ENCODE data around the gene DNAH3.
"Not testable (repeated sequence)": the region's sequence is repeated elsewhere in the genome, so short reads cannot be mapped to it uniquely, and the experiment has no call there.

DNAH3 gene

DNA sequence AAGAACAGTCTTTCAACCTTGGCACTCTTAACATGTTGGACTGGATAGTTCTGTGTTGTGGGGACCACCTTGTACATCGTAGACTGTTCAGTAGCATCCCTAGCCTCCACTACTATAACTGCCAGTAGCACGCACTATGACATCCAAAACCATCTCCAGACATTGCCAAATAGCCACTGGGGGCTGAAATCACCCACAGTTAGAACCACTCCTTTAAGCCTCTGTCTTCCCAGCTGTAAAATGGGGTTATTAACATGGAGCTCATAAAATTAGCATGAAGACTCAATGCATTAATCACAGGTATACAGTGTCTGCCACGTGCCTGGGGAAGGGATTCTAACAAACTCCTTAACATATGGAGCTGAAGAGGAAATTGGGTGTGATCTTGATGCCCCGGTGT lies 200.4 kb downstream of the DNAH3 start:
- Histone ChIP-seq H3K9ac (ENCODE audit: low read length) (no peak overlapping the region), H3K4me1 (ENCODE audit: insufficient read depth, low read length, severe bottlenecking) (no peaks in the 10 kb centered on the region), H3K9me2 (ENCODE audit: low read depth, low read length) (no peaks in the 10 kb centered on the region), H3K27me3 (ENCODE audit: insufficient read depth, low read length) (no peaks in the 10 kb centered on the region), H3K4me3 (ENCODE audit: low read depth, low read length, poor library complexity, severe bottlenecking) (no peak overlapping the region), H3K36me3 (ENCODE audit: insufficient read depth, low read length) (no peaks in the 10 kb centered on the region), H2AFZ (ENCODE audit: low read length) (no peak overlapping the region), H3K79me2 (ENCODE audit: insufficient read depth, low read length) (no peaks in the 10 kb centered on the region), H3F3A (ENCODE audit: insufficient read depth, low read length) (no peaks in the 10 kb centered on the region), H3K9me3 (ENCODE audit: low read length) (no peaks in the 10 kb centered on the region), H3K4me2 (ENCODE audit: low read length) (no peak overlapping the region), H4K20me1 (ENCODE audit: insufficient read depth, low read length) (no peaks in the 10 kb centered on the region), H3K27ac (ENCODE audit: low read depth, low read length, poor library complexity, severe bottlenecking) (no peak overlapping the region)
- TF ChIP-seq EZH2 (IDR thresholded peaks at IDR 0.05; ENCODE audit: borderline replicate concordance, low read length), result no peak

DNA sequence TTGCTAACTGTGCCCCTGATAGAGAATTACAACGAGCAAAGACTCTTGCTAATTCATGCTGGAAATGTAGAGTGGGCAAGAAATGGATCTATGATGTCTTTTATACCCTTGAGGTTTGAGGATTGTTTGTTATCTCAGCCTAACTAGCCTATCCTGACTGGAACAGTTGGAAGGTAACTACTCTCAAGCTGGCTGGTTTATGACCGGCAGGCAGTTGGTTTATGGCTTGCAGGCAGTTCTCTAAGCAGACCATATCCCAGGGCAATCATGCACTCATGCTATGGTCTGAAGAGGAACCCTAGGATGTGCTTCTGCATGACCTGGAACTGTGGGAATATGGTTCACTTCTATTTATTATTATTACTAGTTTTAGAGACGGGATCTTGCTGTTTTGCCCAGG lies 201.0 kb downstream of the DNAH3 start:
- Histone ChIP-seq H3K27ac (ENCODE audit: low read depth, low read length, poor library complexity, severe bottlenecking) (no peak overlapping the region), H3K4me2 (ENCODE audit: low read length) (no peak overlapping the region), H3K36me3 (ENCODE audit: insufficient read depth, low read length) (no peaks in the 10 kb centered on the region), H3K27me3 (ENCODE audit: insufficient read depth, low read length) (no peaks in the 10 kb centered on the region), H3K9me2 (ENCODE audit: low read depth, low read length) (no peaks in the 10 kb centered on the region), H3K4me1 (ENCODE audit: insufficient read depth, low read length, severe bottlenecking) (no peaks in the 10 kb centered on the region), H4K20me1 (ENCODE audit: insufficient read depth, low read length) (no peaks in the 10 kb centered on the region), H3K79me2 (ENCODE audit: insufficient read depth, low read length) (no peaks in the 10 kb centered on the region), H2AFZ (ENCODE audit: low read length) (no peak overlapping the region), H3K9me3 (ENCODE audit: low read length) (no peaks in the 10 kb centered on the region), H3K9ac (ENCODE audit: low read length) (no peak overlapping the region), H3K4me3 (ENCODE audit: low read depth, low read length, poor library complexity, severe bottlenecking) (no peak overlapping the region), H3F3A (ENCODE audit: insufficient read depth, low read length) (no peaks in the 10 kb centered on the region)
- TF ChIP-seq, protein P1, sequence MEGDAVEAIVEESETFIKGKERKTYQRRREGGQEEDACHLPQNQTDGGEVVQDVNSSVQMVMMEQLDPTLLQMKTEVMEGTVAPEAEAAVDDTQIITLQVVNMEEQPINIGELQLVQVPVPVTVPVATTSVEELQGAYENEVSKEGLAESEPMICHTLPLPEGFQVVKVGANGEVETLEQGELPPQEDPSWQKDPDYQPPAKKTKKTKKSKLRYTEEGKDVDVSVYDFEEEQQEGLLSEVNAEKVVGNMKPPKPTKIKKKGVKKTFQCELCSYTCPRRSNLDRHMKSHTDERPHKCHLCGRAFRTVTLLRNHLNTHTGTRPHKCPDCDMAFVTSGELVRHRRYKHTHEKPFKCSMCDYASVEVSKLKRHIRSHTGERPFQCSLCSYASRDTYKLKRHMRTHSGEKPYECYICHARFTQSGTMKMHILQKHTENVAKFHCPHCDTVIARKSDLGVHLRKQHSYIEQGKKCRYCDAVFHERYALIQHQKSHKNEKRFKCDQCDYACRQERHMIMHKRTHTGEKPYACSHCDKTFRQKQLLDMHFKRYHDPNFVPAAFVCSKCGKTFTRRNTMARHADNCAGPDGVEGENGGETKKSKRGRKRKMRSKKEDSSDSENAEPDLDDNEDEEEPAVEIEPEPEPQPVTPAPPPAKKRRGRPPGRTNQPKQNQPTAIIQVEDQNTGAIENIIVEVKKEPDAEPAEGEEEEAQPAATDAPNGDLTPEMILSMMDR (IDR thresholded peaks at IDR 0.05; ENCODE audit: low read length), result no peak
- no peak for TF ChIP-seq EZH2 (IDR thresholded peaks at IDR 0.05; ENCODE audit: borderline replicate concordance, low read length)

DNA sequence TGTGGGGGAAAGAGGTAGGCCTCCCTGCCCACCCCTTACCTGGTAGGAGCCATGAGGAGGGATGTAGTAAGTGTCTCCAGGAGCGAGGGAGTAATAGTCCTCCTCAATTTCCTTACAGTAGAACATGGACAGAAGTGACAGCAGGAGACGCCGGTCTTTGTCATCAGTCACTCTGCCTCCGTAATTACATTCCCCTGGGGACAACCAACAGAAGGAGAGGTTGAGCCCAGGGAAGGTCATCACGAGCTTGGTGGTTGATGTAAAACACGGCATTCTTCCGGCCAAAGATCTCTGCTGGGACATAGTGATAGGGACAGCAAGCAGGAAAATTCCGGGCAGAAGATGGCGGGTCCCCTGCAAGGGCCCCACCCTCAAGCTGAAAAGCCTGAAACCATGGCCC lies 202.2 kb downstream of the DNAH3 start:
- Histone ChIP-seq H2AFZ (ENCODE audit: low read length) (no peak overlapping the region), H3K79me2 (ENCODE audit: insufficient read depth, low read length) (no peaks in the 10 kb centered on the region), H3K4me2 (ENCODE audit: low read length) (no peak overlapping the region), H4K20me1 (ENCODE audit: insufficient read depth, low read length) (no peaks in the 10 kb centered on the region), H3K27me3 (ENCODE audit: insufficient read depth, low read length) (no peaks in the 10 kb centered on the region), H3F3A (ENCODE audit: insufficient read depth, low read length) (no peaks in the 10 kb centered on the region), H3K4me3 (ENCODE audit: low read depth, low read length, poor library complexity, severe bottlenecking) (no peak overlapping the region), H3K27ac (ENCODE audit: low read depth, low read length, poor library complexity, severe bottlenecking) (no peak overlapping the region), H3K9ac (ENCODE audit: low read length) (no peak overlapping the region), H3K36me3 (ENCODE audit: insufficient read depth, low read length) (no peaks in the 10 kb centered on the region), H3K4me1 (ENCODE audit: insufficient read depth, low read length, severe bottlenecking) (no peaks in the 10 kb centered on the region), H3K9me2 (ENCODE audit: low read depth, low read length) (no peaks in the 10 kb centered on the region), H3K9me3 (ENCODE audit: low read length) (no peaks in the 10 kb centered on the region)
- TF ChIP-seq, protein P1 (IDR thresholded peaks at IDR 0.05; ENCODE audit: low read length), result no peak
- no peak for TF ChIP-seq EZH2 (IDR thresholded peaks at IDR 0.05; ENCODE audit: borderline replicate concordance, low read length)

DNA sequence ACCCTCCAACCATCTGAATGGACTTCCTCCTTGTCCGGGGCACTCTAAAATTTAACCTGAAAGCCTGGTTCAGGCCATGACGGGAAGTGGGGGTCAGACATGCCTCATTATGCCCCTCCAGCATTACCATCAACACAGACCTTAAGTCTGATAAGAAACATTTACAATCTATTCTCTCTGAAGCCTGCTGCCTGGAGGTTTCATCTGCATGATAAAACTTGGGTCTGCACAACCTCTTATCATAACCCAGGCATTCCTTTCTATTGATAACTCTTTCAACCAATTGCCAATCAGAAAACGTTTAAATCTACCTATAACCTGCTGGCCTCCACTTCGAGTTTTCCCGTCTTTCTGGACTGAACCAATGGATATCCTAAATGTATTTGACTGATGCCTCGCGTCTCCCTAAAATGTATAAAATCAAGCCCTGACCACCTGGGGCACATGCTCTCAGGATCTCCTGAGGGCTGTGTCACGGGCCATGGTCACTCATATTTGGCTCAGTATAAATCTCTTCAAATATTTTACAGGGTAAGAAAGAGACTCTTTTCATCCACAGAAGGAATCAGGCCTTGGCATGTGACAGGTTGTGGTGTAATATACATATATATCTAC lies 204.5 kb downstream of the DNAH3 start:
- no peak overlapping the region for H3K27ac ChIP-seq (ENCODE audit: low read depth, low read length, poor library complexity, severe bottlenecking)
- no peak overlapping the region for H2AFZ ChIP-seq (ENCODE audit: low read length)
- H3K9me2 ChIP-seq (ENCODE audit: low read depth, low read length), result no peaks in the 10 kb centered on the region
- no peaks in the 10 kb centered on the region for H3K27me3 ChIP-seq (ENCODE audit: insufficient read depth, low read length)
- no peaks in the 10 kb centered on the region for H3K9me3 ChIP-seq (ENCODE audit: low read length)
- no peak for TF ChIP-seq EZH2 (IDR thresholded peaks at IDR 0.05; ENCODE audit: borderline replicate concordance, low read length)
- TF ChIP-seq, protein P1 (IDR thresholded peaks at IDR 0.05; ENCODE audit: low read length), result no peak
- H3K79me2 ChIP-seq (ENCODE audit: insufficient read depth, low read length), result no peaks in the 10 kb centered on the region
- no peaks in the 10 kb centered on the region for H3F3A ChIP-seq (ENCODE audit: insufficient read depth, low read length)
- no peaks in the 10 kb centered on the region for H3K36me3 ChIP-seq (ENCODE audit: insufficient read depth, low read length)
- no peaks in the 10 kb centered on the region for H3K4me1 ChIP-seq (ENCODE audit: insufficient read depth, low read length, severe bottlenecking)
- no peak overlapping the region for H3K4me3 ChIP-seq (ENCODE audit: low read depth, low read length, poor library complexity, severe bottlenecking)
- no peaks in the 10 kb centered on the region for H4K20me1 ChIP-seq (ENCODE audit: insufficient read depth, low read length)
- H3K9ac ChIP-seq (ENCODE audit: low read length), result no peak overlapping the region
- H3K4me2 ChIP-seq (ENCODE audit: low read length), result no peak overlapping the region

DNA sequence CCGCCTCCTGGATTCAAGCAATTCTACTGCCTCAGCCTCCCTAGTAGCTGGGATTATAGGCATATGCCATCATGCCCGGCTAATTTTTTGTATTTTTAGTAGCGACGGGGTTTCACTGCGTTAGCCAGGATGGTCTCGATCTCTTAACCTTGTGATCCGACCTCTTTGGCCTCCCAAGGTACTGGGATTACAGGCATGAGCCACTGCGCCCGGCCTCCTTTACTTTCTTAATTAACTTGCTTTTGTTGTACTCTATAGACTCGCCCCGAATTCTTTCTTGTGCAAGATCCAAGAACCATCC lies 205.1 kb downstream of the DNAH3 start:
- H3K9me3 ChIP-seq (ENCODE audit: low read length); H3K36me3 ChIP-seq (ENCODE audit: insufficient read depth, low read length); H3K4me2 ChIP-seq (ENCODE audit: low read length); H2AFZ ChIP-seq (ENCODE audit: low read length); H3F3A ChIP-seq (ENCODE audit: insufficient read depth, low read length); H3K4me1 ChIP-seq (ENCODE audit: insufficient read depth, low read length, severe bottlenecking); H3K27me3 ChIP-seq (ENCODE audit: insufficient read depth, low read length); H3K27ac ChIP-seq (ENCODE audit: low read depth, low read length, poor library complexity, severe bottlenecking); H3K9ac ChIP-seq (ENCODE audit: low read length); H3K79me2 ChIP-seq (ENCODE audit: insufficient read depth, low read length); H3K4me3 ChIP-seq (ENCODE audit: low read depth, low read length, poor library complexity, severe bottlenecking); H3K9me2 ChIP-seq (ENCODE audit: low read depth, low read length); H4K20me1 ChIP-seq (ENCODE audit: insufficient read depth, low read length): not testable (repeated sequence)

Data from OCI-LY1 (cell line).